CD4-positive, alpha-beta T cell treated with Interleukin-15 for 1 hour (primary cell): Measurements from ENCODE around the gene DCHS2.

Source experiments
- DNase-seq: peaks from one replicate; pipeline ENCODE4 v3.0.0-alpha.2; 2020

Gene DCHS2

DNA sequence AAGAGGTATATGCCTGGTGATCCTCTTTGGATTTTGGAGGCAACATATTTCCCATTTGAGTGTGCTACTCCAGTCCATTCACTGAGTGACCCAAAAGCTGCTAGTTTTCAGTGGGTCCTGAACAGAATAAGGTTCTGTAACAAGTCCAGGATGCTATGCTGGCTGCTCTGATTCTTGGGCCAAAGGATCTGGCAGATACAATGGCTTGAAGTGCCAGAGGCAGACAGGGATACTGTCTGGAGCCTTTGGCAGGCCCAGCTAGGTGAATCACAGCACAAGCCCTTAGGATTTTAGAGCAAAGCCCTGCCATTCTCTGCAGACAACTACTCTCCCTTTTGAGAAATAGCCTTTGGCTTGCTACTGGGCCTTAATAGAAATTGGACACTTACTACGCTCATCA, 40.6 kb downstream of the DCHS2 start:
- DNase-seq = no peak

DNA sequence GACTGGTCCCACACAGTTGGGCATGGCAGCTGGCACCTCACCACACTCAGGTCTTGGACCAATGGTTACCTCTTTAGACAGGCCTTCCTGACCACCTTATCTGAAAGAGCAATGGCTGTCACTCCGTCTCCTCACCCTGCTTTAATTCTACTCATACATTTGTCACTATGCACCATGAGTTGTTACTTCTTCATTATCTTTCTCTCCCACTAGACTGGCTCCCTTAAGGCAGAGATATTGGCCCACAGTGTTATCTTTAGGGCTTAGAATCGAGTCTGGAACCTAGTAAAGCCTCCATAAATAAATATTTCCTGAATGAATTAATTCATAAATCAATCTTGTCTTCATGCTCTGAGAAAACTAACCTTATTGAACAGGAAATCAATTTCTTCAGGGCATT, 46.6 kb downstream of the DCHS2 start:
- no peak for DNase-seq

DNA sequence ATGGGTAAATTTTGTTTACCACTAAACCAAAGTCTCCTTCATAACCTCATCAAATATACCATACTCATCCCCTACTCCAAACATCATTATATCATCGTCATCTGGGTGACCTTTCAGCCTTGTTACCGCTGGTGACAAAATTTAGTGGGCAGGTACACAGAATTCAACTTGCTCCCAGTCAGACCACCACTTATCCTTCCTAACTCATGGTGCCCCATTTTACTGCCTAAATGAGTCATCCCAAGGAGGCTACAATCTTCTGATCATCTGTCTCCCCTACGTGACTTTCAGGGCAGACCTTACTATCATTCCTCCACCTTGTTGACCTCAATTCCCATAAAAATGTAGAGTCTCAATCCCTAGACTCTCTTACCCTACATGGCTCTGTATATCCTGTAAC, 49.6 kb downstream of the DCHS2 start:
- DNase-seq = no peak

DNA sequence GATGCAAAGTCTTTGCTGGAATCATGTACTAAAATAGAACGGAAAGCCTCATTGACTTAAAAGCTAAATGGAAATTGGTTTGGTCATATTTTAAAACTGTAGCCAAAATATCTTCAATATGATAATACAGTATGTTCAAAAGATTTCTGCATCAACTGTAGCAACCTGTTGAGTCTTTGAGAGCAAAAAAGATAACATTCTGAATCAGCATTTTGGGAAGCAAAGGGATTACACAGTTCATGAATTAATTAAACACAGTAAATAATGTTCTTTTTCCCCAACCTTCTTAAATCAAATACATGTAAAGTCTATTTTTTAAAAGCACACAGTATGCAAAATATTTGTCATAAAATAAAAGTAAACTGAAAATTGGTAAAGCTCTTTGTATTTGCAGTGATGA, 50.5 kb downstream of the DCHS2 start:
- no peak for DNase-seq

DNA sequence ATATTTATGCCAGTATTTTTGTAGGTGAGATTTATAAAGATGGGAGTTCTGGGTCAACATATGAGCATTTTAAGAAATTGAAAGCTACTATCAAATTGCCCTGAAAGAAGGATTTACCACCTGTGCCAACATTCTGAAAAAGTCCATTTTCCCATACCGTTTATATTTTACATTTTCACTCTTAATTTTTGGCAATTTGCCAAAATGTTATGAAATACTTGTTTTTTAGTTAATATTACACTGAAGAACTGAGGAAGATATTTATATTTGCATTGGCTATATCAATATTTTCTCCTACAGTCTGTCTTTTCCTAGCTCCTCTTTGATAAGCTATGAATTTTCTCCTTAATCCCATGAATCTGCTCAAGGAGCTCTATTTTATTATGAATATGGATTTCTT, 52.4 kb downstream of the DCHS2 start:
- no peak for DNase-seq

DNA sequence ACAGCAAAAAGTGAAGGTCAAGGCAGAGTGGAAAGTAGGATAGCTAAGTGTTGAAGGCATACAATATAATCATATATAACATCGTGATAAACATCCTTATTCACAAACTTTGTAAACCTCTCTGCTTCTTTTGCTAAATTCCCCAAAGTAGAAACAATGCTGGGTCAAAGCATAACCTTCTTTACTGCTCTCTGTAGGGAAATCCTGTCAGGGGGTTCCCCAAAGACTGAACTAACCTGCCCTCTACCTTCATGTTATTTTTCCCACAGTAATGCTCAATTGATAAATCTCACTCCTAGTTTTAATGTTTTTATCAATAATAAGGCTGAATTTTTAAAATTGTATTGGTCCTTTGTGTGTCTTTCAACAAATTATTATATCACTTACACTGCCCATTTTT, 55.7 kb downstream of the DCHS2 start:
- DNase-seq = no peak

DNA sequence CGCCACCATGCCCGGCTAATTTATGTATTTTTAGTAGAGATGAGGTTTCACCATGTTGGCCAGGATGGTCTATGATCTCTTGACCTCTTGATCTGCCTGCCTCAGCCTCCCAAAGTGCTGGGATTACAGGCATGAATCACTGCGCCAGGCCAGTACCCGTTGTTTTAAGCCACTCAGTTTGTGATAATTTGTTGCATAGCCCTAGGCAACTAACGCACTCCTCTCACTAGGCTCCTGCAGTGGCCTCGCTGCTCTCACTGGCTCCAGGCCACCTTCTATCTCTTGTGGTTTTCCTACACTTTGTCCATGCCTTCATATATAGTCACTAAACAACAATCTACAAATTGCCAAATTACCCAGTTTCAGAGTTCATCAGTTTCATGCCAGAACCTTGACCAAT, 58.1 kb downstream of the DCHS2 start:
- DNase-seq = no peak

DNA sequence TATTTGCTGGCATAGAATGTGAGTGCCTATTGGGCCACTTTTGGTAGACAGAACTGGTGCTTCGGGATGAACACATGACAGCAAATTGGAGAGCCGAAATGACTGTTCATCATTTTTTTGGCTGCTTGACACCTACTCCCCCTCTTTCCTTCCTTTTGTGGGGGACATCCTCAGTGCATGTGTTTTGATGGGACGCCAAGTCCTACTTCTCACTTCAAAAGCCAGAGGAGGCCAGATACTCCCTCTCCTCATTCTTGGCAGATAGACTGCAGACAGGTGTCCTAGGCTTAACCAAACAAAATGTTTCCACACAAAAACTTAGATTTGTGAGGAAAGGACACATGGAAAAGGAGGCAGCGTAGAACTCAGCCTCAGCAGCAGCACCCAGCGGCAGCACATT, 62.4 kb downstream of the DCHS2 start:
- no peak for DNase-seq

DNA sequence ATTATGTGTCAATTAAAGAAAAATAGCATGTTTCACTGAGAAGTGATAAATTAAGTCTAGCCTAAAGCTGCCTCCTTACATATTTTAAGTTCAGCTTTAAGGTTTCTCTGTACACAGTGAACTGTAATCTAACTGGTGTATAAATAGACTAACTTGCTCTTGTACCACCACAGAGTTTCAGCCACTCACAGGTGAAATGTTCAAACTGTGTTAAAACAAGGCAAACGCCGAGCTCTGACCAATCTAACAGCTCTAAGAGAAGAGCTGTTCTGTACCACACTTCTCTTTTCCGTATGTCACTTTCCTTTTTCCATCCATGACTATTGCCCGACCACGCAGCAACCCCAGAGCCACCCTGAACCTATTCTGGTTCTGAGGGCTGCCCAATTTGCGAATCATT, 64.5 kb downstream of the DCHS2 start:
- DNase-seq = no peak

DNA sequence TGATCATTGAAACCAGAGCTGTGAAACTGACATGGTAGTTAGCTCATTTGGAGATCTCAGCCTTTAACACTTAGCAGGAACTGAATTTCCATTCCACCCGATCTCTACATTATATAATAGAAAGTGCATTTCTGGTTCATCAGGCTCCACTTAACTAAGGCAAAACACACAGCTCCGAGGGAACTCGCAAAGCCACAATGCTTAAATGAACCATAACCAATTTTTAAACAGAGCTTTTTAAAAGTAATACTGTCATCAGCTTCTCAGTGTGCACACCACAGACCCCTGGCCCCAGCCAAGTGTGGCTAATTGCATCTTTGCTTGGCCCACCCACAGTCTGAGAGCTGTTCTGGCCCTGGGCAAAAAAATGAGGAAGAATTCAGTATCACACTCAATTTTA, 66.1 kb downstream of the DCHS2 start:
- DNase-seq = no peak

DNA sequence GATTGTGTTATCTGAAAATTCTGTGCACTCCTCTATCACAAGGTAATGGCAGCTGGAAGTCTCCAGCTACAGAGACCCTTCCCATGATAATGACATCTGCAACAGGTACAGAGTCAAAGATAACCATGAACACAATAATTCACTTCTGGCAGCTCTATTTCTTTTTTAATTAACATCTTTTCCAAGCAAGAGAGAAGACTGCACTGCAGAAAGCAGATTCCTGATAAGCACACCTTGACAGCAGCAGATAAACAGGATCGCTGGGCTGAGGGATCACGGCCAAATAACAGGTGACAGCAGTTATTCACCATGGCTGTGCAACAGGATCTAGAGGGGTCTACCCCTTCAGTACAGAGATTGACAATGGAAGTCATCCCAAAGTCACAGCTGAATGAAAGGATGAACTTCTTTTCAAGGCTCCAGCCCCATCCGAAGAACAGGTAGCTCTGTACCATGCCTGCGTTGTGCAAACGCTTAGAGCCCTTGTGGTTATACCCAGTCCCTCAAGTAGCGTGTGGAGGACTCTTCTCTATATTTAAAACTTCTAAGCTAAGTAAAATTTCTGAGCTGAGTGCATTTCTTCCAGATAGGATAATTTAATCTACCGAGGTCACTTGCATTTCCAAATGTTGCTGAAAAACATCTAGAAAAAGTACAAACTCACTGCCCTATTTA, 66.7 kb downstream of the DCHS2 start:
- no peak for DNase-seq

DNA sequence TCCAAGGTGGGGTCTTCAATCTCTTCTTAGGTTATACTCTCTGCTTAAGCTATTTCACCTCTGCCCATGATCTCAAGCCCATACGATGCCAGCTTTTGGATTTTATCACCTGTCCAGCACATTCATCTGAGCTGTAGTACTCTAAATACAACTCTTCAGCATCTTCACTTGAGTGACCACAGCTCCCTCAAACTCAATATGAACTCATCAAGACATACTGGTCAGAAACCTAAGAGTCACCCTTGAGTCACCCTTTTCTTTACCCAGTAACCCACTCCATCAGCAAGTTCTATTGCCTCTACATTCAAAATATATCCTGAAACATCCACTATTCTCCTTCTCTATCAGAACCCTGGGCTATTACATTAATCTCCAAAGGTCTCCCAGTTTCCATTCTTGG, 69.4 kb downstream of the DCHS2 start:
- DNase-seq = no peak

DNA sequence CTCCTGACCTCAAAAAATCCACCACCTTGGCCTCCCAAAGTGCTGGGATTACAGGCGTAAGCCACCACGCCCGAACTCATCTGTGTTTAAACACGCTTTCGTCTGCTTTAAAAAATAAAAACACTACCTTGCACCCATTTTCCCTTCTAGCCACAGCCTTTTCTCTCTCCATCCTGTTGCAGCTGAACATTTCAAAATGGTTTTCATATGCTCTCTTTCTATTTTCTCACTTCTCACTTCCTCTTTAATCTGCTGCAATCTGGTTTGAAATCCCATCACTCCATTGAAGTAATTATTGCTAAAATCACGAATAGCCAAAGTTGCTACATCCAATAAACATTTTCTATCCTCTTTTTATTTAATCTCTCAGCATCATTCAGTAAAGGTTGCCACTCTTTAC, 70.0 kb downstream of the DCHS2 start:
- no peak for DNase-seq

DNA sequence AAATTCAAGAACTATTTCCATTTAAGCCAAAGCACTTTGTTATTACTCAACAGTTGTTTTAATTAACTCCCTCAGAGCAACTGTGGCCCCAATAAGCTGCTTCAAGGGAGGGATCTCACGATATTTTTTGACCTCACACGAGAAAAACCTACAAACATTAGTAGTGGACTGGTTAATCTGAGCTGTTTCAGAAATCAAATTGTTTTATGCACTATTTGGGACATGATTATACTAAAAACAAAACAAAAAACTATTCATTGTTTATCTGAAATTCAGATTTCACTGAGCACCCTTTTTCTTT, 74.3 kb downstream of the DCHS2 start:
- DNase-seq = no peak

DNA sequence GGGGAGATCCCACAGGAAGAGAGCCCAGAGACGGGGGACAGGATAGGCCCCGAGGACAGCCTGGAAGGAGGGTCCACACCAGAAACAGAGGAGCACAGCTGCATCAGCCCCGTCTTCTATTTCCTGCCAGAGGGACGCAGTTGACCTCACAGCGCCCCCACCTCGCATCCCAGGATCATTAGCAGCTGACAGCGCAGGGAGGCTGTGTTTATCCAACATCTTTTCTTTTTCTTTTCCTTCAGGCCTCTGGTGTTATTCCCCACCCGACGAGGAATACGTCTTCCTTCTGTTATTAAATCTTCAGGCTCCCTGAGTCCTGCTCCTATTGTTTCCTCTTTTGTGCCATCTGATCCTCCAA, 75.4 kb downstream of the DCHS2 start:
- no peak for DNase-seq

DNA sequence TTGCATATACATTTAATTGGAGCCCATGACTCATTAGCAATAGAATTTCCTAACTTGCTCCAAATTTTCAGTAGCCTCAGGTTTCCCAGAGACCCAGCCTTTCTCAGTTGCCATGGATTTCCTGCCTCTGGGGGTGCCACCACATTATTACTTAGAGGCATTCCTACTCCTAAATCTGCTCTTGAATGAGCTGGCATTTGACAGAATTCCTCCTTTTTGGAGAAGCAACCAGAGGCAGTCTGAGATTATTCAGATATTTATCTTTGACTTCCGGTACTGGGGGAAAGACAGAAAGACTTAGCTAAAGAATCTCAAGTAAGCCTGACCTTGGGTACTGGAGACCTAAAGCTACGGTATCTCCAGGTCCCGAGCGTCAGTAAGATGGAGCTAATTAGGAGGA, 76.3 kb downstream of the DCHS2 start:
- no peak for DNase-seq

DNA sequence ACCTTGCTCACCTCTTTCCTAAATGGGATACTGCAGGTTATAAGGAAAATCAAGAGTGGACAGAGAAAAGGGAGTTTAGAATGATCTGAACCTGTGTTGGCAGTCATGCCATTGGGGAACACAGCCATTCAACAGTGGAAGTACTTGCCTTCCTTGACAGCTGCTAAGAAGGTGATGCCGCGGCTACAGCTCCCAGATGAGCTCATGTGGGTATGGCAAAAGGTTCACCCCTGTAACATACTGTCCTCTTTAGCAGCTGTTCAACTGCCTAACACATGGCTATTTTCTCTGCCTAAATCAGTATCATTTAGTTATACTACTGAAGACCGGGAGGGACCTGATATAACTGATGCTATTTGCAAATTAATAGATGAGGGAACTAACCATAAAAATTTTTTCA, 76.8 kb downstream of the DCHS2 start:
- DNase-seq = no peak

DNA sequence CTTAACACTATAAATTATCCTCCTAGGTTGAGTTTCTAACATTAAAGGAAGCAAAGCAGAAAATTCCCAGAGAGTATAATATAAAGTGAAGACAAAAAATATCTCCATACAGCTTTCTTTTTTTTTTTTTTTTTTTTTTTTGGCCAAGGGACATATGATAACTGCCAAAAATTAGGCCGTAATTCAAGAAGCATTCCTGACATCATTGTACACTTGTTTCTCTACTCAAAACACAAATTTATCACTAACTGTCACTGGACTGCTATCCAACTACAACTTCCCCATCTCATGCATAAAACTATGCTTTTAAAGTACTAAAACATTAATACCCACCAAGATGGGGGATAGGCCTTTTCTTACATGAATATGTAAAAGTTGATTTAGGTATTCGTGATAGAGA, 77.2 kb downstream of the DCHS2 start:
- no peak for DNase-seq

DNA sequence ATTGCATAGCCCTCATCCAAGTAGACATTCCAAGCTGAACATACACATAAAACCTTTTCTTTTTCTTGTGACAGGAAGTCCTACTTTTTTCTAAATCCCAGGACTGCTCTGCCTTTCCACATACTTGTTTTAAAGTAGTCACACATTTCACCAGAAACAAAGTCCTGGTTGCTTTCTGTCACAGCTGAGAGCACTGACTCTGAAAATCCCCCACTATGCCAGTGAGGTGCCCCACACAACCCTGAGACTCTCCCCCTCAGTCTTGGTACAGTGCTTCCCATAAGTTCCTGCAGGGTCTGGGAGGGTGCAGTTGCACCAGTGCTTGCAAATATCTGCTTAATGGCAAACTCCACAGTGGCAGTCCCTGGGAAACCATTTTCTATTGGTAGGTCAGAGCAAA, 84.2 kb downstream of the DCHS2 start:
- DNase-seq = no peak

DNA sequence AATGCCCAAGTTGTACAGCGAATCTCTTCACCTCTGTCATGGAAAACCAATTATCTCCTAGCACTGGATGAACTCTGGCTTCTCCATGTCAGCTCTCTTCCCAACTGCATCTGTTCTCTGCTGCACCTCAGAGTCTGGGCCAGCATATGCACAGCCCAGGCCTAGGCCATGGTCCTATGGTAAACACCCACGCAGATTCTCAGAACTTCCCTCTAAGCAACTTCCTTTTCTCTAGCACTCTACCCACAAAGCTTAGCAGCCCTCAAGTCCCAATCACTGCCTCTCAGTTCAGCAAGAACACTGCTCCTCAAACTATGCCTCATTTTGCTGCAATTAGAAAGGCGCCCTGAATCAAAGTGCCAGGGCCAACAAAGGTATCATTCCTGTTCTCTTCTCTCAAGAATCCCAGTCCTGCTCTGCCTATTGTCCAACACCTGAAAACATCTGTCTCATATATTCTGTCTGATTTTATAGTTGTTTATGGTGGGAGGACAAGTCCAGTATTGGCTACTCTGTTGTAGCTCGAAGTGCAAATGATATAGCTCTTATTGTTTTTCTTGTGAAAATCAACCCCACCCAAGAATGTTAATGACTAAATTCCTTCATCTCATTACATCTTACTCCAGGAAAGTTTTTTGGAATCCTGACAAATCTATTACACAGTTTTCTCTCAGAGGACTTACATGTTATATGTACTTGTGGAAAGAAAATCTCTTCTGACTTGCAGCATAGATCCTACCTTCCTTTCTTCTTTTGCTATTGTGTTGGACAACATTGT, 85.4 kb downstream of the DCHS2 start:
- DNase-seq = no peak

DNA sequence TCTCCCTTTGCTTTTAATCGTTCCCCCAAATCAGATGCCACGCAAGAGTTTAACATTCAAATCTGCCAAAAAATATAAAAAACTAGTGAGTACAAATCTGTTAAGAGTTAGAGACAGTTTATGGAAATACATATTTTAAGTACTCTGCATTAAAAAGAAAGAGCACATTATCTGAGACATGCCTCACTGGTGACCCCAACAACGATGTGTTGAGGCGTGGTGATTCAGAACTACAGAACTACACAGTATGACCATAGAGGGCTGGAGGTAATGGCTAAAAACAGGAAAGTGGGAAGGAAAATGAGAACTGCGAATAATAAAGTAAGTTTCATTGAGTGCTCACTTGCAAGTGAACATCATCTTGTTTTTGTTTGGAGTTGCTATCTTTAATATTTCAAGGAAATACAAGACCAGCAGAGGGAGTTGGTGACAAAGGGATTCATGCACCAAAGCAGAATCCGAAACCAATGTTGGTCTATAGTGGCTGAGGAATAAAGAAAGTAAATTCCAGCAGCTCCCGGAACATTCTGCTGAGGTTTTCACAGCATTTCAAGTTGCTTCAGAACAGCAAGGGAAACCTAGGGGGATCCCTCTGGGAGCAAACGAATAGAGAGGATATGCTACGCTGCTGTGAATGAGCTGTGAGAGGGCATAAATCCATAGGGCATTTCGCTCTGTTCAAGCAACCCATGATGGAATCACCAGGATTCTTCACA, 92.2 kb downstream of the DCHS2 start:
- DNase-seq = no peak

DNA sequence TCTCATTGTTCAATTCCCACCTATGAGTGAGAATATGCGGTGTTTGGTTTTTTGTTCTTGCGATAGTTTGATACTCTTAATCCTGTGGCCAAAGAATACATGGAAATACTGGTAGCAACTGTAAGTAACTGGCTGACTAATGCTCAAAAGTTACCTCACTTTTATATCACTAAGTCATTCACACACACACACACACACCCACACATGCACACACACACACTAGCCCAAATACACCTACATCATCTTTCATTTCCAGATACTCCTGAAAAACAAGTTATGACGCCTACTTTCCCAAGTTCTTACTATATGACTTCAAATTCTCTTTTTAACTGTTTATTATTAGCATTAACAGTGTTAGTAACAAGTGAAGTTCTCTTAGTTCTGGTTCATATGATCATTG, 101.3 kb downstream of the DCHS2 start:
- no peak for DNase-seq

DNA sequence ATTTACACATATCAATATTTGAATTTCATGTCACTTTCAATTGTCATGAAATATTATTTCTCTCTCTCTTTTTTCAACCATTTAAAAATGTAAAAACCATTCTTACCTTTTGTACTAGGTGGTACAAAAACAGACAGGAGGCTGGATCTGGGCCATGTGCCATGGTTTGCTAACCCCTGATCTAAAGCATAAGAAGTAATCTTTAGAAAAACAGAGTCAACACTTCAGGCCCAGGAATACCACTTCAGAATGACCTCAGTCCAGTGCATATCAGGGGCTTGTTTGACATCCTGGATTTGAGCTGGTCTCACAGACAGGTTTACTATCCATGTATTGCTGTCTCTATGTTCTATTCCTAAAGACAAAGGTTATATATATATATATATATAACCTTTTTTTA, 102.5 kb downstream of the DCHS2 start:
- DNase-seq = no peak

DNA sequence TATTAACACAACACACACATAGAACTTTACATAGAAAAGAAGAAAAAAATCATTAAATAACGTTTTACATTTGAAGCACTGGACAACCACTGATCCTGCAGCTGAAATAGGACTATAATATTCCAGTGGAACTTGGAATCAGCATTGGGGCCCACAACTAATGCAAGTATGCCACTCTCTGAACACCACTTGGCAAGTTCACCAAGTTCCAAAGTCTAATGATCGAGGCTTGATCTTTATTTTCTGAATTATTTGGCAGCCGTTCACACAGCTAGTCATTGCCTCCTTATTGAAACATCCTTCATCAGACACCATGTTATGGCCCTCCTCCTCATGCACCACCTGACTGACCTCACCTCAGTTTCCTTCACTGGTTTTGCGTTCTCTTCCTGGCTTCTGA, 107.6 kb downstream of the DCHS2 start:
- DNase-seq = no peak

DNA sequence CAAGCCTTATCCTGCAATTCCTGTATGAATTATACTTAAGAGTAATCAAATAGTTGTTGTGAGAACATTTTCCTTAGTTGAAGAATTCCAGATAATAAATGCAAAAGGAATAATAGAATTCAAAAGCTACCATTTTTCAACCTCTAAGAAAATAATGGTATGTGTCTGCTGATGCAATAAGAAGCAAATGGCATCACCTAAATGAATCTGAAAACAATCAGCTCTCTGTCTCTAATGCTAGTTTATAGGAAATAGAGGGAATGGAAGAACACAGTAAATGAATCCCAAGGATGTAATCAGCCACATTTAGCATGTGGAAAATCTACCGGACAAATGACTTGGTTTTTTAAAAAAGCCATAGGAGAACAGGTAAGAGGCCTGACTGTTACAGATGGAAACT, 115.1 kb downstream of the DCHS2 start:
- no peak for DNase-seq
